Activated T-cell treated with anti-CD3 and anti-CD28 coated beads for 1 hour (primary cell): ENCODE data around the gene CTDP1.
"Not testable (repeated sequence)": the region's sequence is repeated elsewhere in the genome, so short reads cannot be mapped to it uniquely, and the experiment has no call there.

Source experiments
- DNase-seq: peaks from one replicate; pipeline ENCODE4 v3.0.0-alpha.2; 2020; ENCODE audit warnings: low read depth

CTDP1 gene

DNA sequence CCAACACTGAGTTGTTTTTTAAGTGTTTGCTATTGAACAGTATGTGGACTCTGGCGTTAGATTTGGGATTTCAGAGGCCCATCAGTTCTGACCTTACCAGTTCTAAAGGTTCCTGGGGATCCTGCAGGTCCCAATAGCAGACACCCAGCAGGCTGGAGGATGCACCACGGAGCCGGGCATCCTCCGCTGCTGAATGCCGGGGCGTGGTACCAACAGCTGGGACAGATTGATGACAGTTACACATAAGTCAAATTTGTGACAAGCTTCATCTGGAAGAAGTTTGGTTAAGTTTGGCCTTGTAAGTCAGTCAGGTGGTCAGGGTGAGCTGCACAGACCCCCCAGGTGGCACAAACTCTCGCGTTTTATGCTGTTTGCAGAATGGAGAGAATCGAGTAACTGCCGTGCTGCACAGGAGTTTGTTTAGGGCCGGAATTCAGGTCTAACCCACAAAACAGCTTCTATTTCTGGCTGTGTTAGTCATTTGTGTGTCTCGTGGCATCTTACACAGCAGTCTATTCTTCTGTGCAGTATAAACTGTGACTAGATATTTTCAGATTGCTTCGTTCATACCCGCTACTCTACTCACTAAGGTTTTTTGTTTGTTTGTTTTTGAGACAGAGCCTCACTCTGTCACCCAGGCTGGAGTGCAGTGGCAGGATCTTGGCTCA is 19.2 kb downstream of the CTDP1 start:
- no peak for DNase-seq

DNA sequence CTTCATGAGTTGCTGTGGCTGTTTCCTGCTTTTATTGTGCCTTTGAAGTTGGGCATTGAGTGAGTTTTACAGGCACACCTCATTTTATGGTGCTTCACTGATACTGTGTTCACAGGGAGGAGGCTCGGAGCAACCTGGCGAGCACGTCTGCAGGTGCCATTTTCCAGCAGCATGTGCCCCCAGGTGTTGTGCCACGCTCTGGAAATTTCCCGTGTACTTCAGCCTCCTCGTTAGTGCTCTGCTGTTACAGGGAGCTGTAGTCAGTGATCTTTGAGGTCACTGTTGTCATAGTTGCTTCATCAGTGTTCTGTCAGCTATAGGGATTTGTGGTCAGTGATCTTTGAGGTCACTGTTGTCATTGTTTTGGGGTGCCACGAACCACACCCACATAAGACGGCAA is 20.1 kb downstream of the CTDP1 start:
- no peak for DNase-seq

GRCh38 chr18:79702906-79703305 is 23.3 kb downstream of the CTDP1 start:
- no peak for DNase-seq

DNA sequence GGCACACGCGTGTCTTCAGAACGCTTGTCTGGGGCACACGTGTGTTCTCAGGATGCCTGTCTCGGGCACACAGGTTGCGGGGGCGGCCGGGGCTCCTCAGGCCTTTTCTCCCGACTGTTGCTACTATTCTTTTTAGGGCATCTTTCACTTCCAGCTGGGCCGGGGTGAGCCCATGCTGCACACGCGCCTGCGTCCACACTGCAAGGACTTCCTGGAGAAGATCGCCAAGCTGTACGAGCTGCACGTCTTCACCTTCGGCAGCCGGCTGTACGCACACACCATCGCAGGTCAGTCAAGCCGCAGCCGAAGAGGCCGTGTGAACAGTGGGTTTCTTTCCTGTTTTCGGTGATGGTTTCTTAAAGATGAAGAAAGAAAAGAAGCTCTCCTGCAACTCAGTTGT is 25.0 kb downstream of the CTDP1 start:
- no peak for DNase-seq

DNA sequence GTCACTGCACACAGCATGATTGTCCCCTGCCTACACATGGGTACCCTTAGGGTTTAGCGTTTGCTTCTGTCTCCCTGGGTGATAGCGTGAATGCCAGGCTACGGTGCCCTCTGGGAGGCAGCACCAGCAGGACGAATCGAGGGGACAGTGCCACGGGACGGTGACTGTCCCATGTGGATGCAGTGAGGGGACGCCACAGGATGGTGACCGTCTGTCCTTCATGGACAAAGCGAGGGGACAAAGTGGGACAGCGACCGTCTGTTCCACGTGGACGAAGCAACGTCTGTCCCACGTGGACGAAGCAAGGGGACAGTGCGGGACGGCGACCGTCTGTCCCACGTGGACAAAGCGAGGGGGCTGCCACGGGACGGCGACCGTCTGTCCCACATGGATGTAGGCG is 25.7 kb downstream of the CTDP1 start:
- DNase-seq, result no peak

DNA sequence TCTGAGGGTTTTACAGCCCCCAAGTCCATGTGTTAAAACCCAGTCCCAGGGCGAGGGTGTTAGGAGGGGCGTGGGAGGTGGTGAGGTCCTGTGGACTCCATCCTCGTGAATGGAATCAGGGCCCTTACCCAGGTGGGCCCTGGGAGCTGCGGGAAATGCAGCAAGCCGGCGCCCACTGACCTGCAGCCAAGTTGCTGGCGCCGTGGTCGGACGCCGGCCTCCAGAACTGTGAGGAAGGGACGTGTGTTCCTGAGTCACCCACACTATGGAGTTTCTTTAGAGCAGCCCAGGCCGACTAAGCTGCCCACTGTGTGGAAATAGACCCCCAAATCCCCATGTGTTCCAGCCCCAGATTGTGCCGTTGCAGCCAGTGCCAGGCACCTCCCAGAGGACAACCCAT is 26.4 kb downstream of the CTDP1 start:
- no peak for DNase-seq

DNA sequence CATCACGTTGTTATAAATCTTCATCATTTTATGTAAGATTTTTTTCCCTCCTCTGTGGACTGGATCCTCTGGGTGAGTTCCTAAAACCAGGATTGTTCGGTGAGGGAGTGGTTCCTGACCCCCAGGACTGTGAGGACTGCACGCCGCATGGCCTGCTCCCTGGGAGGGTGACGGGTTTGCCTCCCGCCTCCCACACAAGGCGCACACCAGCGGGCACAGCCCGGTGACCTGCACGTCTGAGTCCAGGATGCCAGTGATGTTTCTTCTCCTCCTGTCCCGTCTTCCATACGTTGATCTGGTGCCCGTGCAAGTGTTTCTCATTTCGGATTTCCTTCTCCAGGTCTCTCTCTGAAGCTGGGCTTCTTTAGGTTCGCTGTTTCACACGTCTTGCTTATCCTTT is 27.1 kb downstream of the CTDP1 start:
- DNase-seq, result no peak

GRCh38 chr18:79707239-79707638 is 27.6 kb downstream of the CTDP1 start:
- DNase-seq, result no peak

DNA sequence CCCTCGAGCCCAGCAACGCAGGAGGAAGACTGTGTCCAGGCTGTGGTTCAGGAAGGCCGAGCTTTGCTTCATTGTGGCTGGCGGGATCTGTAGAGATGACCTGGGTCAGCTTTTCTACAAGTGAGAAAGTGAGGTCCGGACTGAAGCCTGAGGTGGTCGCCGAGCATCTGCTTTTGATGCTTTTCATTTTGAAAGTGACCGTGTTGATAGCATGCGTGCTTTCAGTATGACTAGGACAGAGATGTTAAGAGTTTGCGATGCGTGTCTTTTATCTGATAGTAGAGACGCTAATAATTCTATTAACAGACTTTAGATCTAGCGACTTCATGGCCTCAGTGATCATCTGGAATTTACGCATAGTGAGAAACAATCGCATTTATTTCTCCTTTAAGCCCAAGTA is 28.1 kb downstream of the CTDP1 start:
- DNase-seq, result no peak

DNA sequence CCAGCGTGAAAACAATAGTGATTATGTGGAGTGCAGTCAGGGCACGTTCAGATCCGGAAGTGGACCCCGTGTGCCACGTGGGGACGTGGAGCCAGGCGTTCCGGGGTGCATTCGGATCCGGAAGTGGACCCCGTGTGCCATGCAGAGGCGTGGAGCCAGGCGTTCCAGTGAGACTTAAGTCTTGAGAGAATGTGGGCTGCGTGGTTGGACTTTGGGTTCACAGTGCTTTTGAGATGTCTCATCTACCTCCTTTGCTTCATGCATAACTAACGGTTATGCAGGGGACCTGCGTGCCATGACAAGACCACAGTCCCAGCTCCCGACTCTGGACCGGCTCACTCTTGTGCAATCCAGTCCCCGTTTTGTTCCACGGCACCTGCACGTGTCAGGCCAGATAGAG is 28.8 kb downstream of the CTDP1 start:
- DNase-seq, result no peak

DNA sequence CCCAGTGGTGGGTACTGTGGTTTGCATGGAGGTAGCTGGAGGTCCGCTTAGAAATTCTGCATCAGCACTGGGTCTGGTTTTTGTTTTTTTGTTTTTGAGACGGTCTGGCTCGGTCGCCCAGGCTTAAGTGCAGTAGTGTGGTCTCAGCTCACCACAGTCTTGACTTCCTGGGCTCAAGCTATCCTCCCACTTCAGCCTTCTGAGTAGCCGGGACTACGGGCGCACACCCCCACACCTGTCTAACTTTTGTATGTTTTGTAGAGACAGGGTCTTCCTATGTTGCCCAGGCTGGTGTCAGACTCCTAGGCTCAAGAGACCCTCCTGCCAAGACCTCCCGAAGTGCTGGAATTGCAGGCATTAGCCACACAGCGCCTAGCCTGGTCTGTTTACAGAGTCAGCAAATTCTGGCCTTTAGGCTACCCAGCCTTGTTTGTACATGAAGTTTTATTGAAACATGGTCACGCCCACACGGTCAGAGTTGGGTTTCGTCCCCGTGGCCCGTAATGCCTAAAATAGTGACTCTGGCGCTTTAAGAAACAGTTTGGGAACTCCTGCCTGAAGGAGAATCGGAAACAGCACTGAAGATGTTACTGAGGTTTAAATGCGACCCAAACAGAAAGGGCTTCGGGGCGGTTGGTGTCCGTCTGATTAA is 32.7 kb downstream of the CTDP1 start:
- no peak for DNase-seq

- no peak for DNase-seq
Measured at GRCh38 chr18:79713341-79713740, 33.7 kb downstream of the CTDP1 start.

DNA sequence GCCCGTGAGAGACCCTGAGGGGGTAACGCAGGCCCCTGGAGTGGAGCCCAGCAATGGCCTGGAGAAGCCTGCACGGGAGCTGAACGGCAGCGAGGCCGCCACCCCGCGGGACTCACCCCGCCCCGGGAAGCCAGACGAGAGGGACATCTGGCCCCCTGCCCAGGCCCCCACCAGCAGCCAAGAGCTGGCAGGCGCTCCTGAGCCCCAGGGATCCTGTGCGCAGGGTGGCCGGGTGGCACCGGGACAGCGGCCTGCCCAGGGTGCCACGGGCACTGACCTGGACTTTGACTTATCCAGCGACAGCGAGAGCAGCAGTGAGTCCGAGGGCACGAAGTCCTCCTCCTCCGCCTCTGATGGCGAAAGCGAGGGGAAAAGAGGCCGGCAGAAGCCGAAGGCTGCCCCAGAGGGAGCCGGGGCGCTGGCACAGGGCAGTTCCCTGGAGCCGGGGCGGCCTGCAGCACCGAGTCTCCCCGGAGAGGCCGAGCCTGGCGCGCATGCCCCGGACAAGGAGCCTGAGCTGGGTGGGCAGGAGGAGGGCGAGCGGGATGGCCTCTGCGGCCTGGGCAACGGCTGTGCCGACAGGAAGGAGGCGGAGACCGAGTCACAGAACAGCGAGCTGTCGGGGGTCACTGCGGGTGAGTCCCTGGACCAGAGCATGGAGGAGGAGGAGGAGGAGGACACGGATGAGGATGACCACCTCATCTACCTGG is 35.1 kb downstream of the CTDP1 start:
- DNase-seq, result no peak

DNA sequence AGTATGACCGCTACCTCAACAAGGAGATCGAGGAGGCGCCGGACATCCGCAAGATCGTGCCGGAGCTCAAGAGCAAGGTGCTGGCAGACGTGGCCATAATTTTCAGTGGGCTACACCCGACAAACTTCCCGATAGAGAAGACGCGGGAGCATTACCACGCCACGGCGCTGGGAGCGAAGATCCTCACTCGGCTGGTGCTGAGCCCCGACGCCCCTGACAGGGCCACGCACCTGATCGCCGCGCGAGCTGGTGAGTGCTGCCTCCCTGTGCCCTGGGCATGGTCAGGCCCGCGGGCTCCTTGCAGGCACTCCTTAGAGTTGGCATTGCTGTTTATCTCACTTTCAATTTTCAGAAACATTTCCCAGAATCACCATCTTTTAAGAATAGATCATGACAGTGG is 35.7 kb downstream of the CTDP1 start:
- no peak for DNase-seq

DNA sequence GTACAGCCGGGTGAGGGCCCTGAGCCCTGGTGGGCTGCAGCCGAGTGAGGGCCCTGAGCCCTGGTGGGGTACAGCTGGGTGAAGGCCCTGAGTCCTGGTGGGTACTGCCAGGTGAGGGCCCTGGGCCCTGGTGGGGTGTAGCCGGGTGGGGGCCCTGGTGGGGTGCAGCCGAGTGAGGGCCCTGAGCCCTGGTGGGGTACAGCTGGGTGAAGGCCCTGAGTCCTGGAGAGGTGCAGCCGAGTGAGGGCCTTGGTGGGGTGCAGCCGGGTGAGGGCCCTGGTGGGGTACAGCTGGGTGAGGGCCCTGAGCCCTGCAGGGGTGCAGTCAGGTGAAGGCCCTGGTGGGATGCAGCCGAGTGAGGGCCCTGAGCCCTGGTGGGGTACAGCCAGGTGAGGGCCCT is 37.5 kb downstream of the CTDP1 start:
- DNase-seq, result no peak

DNA sequence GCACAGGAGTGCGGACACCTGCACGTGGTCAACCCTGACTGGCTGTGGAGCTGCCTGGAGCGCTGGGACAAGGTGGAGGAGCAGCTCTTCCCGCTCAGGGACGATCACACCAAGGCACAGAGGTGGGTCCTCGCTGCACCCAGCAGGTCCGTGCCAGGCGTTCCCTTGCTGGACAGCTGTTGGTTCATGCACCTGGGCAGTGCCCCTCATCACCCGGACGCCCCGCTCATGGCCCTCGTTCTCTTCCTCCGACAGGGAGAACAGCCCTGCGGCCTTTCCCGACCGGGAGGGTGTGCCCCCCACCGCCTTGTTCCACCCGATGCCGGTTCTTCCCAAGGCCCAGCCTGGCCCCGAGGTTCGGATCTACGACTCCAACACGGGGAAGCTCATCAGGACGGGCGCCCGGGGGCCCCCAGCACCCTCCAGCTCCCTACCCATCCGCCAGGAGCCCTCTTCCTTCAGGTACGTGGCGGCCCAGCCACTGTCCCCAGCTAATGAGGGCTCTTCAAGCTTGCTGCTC is 38.0 kb downstream of the CTDP1 start:
- DNase-seq, result no peak

- DNase-seq, result no peak
Measured at GRCh38 chr18:79718126-79718525, 38.5 kb downstream of the CTDP1 start.

DNA sequence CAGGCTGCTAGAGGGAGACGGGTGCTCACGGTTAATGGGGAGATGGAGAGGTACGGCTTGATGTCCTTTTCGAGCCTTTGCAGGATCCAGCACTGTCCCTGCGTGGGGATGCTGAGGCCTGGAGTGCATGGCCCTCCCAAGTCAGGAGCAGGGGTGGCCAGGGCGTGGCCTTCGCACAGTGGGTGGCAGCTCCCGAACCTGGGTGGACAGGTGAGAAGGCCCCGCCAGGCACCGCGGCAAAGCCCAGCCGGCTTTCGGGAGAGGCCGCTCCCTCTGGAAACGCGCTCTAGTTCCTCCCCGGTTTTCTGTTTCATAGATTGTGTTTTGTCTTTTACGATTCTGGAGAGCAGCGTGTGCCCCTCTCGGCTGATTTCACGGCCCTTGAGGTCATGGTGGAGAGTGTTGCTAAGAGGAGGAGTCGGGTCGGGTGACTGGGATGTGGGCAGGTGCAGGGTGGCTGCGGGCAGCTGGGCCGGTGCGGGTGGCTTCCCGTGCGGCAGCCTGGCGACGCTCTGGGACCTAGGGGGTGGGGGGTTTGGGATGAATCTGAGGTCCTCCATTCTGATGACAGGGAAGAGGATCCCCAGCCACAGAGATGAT is 39.4 kb downstream of the CTDP1 start:
- no peak for DNase-seq

- DNase-seq, result not testable (repeated sequence)
Measured at GRCh38 chr18:79719478-79720358, 40.1 kb downstream of the CTDP1 start.

DNA sequence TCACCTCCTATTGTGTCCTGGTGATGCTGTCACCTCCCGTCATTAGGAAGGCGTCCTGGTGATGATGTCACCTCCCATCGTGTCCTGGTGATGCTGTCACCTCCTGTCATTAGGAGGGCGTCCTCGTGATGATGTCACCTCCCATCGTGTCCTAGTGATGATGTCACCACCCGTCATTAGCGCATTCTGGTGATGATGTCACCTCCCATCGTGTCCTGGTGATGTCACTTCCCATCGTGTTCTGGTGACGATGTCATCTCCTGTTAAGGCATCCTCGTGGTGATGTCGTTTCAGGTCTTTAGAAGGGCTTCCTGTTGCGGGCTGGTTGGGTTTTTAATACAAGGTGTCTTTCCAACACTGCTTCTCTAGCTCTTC is 40.7 kb downstream of the CTDP1 start:
- no peak for DNase-seq

DNA sequence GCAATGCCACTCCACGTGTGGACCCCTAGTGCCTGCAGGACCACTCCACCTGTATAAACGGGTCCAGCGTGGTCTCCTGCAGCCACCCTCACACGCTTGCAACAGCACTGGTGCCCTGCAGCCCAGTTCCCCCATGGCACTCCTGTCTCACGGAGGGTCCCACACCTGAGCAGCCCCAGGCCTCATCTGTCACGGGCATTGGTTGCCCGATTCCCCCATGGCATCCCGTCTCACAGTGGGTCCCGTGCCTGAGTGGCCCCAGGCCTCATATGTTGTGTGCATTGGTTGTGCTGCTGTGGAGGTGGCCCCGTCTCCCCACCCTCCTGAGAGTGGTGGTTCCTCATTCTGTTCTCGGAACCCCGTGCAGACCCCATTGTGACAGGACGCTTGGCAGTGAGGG is 43.4 kb downstream of the CTDP1 start:
- DNase-seq, result no peak

- DNase-seq, result no peak
Measured at GRCh38 chr18:79723628-79724027, 44.0 kb downstream of the CTDP1 start.
